Ascending aorta (tissue), 2 donors: ENCODE results near the gene TMEM181. TPM values are rescaled to one million over a fixed set of nuclear protein-coding genes. Genes with fewer than 3 reads are reported as not detected.

ENCODE experiments used
- DNase-seq, 2 donors: peaks; one replicate each; pipeline ENCODE4 v3.0.0-alpha.2; 2019; ENCODE audit warnings: low spot score in 2 of 2
- H3K27ac ChIP-seq, 2 donors: fragments of 200-600 bp; sonication (generic); one replicate each; pipeline ENCODE4 v1.5.1; 2016 to 2017; ENCODE audit warnings: mild to moderate bottlenecking in 1 of 2
- H3K27me3 ChIP-seq: fragments of 200-600 bp; sonication (generic); one replicate; pipeline ENCODE4 v1.5.1; 2017
- H3K36me3 ChIP-seq, 2 donors: fragments of 200-600 bp; sonication (generic); one replicate each; pipeline ENCODE4 v1.5.1; 2016
- H3K4me1 ChIP-seq, 2 donors: fragments of 200-600 bp; sonication (generic); one replicate each; pipeline ENCODE4 v1.5.1; 2016 to 2017; ENCODE audit warnings: mild to moderate bottlenecking in 1 of 2
- H3K4me3 ChIP-seq, 2 donors: fragments of 200-600 bp; sonication (generic); one replicate each; pipeline ENCODE4 v1.5.1; 2016 to 2017; ENCODE audit warnings: mild to moderate bottlenecking in 1 of 2
- H3K9me3 ChIP-seq, 2 donors: fragments of 200-600 bp; sonication (generic); one replicate each; pipeline ENCODE4 v1.5.1; 2016
- intact Hi-C: fragments of 100-400 bp; cut with DNase I; formaldehyde crosslinking; loops from one replicate; pipeline ENCODE4 v1.15.1; 2023
- total RNA-seq: library from RNA; depleted of rRNA; stranded (reverse); fragments of >200 nt; gene quantifications from one replicate; pipeline ENCODE4 v1.1.0, GENCODE V29; 2016
- TF ChIP-seq, protein P1 (sequence below), 3 experiments: fragments of 200-600 bp in 2 of 3; fragments of 450-650 bp in 1 of 3; sonication (generic) in 2 of 3; IDR thresholded peaks; one replicate each; pipeline ENCODE4 v1.5.1; 2016 to 2019; ENCODE audit warnings: antibody characterized with exemption in 3 of 3, mild to moderate bottlenecking in 1 of 3, moderate library complexity in 1 of 3

The TMEM181 gene
- total RNA-seq, 1 donor from 2014 or later, result 16.3 TPM

GRCh38 chr6:158593670-158594069 lies 33.8 kb downstream of the TMEM181 start:
- TF ChIP-seq, protein P1, sequence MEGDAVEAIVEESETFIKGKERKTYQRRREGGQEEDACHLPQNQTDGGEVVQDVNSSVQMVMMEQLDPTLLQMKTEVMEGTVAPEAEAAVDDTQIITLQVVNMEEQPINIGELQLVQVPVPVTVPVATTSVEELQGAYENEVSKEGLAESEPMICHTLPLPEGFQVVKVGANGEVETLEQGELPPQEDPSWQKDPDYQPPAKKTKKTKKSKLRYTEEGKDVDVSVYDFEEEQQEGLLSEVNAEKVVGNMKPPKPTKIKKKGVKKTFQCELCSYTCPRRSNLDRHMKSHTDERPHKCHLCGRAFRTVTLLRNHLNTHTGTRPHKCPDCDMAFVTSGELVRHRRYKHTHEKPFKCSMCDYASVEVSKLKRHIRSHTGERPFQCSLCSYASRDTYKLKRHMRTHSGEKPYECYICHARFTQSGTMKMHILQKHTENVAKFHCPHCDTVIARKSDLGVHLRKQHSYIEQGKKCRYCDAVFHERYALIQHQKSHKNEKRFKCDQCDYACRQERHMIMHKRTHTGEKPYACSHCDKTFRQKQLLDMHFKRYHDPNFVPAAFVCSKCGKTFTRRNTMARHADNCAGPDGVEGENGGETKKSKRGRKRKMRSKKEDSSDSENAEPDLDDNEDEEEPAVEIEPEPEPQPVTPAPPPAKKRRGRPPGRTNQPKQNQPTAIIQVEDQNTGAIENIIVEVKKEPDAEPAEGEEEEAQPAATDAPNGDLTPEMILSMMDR (IDR thresholded peaks at IDR 0.05), result no peak
- H3K27ac ChIP-seq, result no peak overlapping the region
- intact Hi-C loops, result no loop called here
- H3K27me3 ChIP-seq, result no peaks in the 10 kb centered on the region
- no peaks in the 10 kb centered on the region for H3K4me1 ChIP-seq
- no peaks in the 10 kb centered on the region for H3K9me3 ChIP-seq
- DNase-seq, result no peak
- H3K4me3 ChIP-seq, result no peak overlapping the region
- H3K36me3 ChIP-seq, result peaks cover 36 to 56% of the 10 kb centered on the region in 2 donors

DNA sequence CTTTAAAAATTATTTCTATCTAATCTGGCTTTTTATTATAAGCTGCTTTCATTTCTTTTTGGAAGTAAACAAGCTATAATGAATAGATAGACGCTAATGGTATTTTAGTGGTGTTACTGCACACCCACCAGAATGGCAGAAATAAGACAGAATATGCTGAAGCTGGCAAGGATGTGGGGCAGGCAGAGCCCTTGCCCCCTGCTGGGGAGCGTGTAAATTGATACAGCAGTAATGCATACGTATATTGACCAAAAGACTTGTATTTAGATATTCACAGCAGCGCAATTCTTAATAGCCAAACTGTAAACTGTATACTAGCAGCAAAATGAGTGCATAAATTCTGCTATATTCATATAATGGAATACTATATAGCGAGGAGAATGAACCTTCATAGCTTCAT lies 35.3 kb downstream of the TMEM181 start:
- H3K9me3 ChIP-seq, result no peaks in the 10 kb centered on the region
- intact Hi-C loops, result no loop called here
- no peak overlapping the region for H3K4me3 ChIP-seq
- TF ChIP-seq, protein P1 (IDR thresholded peaks at IDR 0.05), result no peak
- H3K27me3 ChIP-seq, result no peaks in the 10 kb centered on the region
- H3K36me3 ChIP-seq, result peaks cover 34 to 55% of the 10 kb centered on the region in 2 donors
- no peak for DNase-seq
- H3K27ac ChIP-seq, result no peak overlapping the region
- no peaks in the 10 kb centered on the region for H3K4me1 ChIP-seq

DNA sequence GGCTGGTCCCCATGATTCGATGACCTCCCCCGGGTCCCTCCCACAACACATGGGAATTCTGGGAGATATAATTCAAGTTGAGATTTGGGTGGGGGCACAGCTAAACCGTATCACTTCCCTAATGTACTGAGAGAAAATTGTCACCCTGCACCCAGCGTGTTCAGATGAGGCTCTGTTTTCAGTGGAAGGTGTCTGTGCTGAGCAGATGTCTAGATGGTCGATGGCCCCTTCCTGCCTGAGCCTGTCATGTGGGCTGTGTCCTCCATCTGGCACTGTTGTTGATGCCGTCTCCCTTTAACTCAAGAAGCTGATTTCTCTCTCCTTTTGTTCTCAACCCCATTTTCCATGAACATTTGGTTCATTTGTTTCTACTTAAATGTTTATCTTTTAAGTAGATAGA lies 37.0 kb downstream of the TMEM181 start:
- no peaks in the 10 kb centered on the region for H3K9me3 ChIP-seq
- H3K27ac ChIP-seq, result no peak overlapping the region
- intact Hi-C loops, result no loop called here
- DNase-seq, result no peak
- no peaks in the 10 kb centered on the region for H3K4me1 ChIP-seq
- H3K27me3 ChIP-seq, result no peaks in the 10 kb centered on the region
- TF ChIP-seq, protein P1 (IDR thresholded peaks at IDR 0.05), result no peak
- no peak overlapping the region for H3K4me3 ChIP-seq
- peaks cover 24 to 38% of the 10 kb centered on the region in 2 donors for H3K36me3 ChIP-seq

- no peaks in the 10 kb centered on the region for H3K27me3 ChIP-seq
- H3K9me3 ChIP-seq, result no peaks in the 10 kb centered on the region
- H3K4me3 ChIP-seq, result no peak overlapping the region
- DNase-seq, result no peak
- H3K4me1 ChIP-seq, result no peaks in the 10 kb centered on the region
- no peak overlapping the region for H3K27ac ChIP-seq
- TF ChIP-seq, protein P1 (IDR thresholded peaks at IDR 0.05), result no peak
- intact Hi-C loops, result no loop called here
- H3K36me3 ChIP-seq, result peaks cover 18 to 31% of the 10 kb centered on the region in 2 donors
These were observed 37.7 kb downstream of the TMEM181 start for GRCh38 chr6:158597565-158597964.

- intact Hi-C loops, result no loop called here
- no peak for DNase-seq
- Histone ChIP-seq H3K4me3 (no peak overlapping the region), H3K36me3 (peaks cover 11 to 25% of the 10 kb centered on the region in 2 donors), H3K27me3 (no peaks in the 10 kb centered on the region), H3K9me3 (no peaks in the 10 kb centered on the region), H3K4me1 (peaks cover 0 to 3% of the 10 kb centered on the region in 2 donors), H3K27ac (no peak overlapping the region)
- TF ChIP-seq, protein P1 (IDR thresholded peaks at IDR 0.05), result no peak
These were observed 39.7 kb downstream of the TMEM181 start for GRCh38 chr6:158599635-158600034.
